HFFc6 (cell line): Measurements from ENCODE around the gene ARPC4. TPM values are rescaled to one million over a fixed set of nuclear protein-coding genes. Genes with fewer than 3 reads are reported as not detected.
"Not testable (repeated sequence)": the region's sequence is repeated elsewhere in the genome, so short reads cannot be mapped to it uniquely, and the experiment has no call there.

Source experiments
- DNase-seq: peaks from one replicate; pipeline ENCODE4 v3.0.0-alpha.2; 2018
- H3K27ac Mint-ChIP-seq: 2 replicates; pipeline ENCODE4 v1.8.0; 2020; ENCODE audit warnings: mild to moderate bottlenecking, mixed read lengths
- H3K27me3 Mint-ChIP-seq: 2 replicates; pipeline ENCODE4 v1.8.0; 2021; ENCODE audit warnings: mild to moderate bottlenecking, moderate library complexity, mixed read lengths; ENCODE audit not compliant: insufficient read depth
- H3K36me3 Mint-ChIP-seq: 2 replicates; pipeline ENCODE4 v1.8.0; 2021; ENCODE audit warnings: low read depth, mixed read lengths
- H3K4me1 Mint-ChIP-seq: 2 replicates; pipeline ENCODE4 v1.8.0; 2020; ENCODE audit warnings: low read depth, mixed read lengths
- H3K4me3 Mint-ChIP-seq: 2 replicates; pipeline ENCODE4 v1.8.0; 2020; ENCODE audit warnings: mild to moderate bottlenecking, moderate library complexity, mixed read lengths
- H3K9me3 Mint-ChIP-seq: 2 replicates; pipeline ENCODE4 v1.8.0; 2020; ENCODE audit warnings: mild to moderate bottlenecking, mixed read lengths
- CTCF ChIP-seq: fragments of 200-600 bp; sonication (generic); IDR thresholded peaks from 2 replicates; pipeline ENCODE4 v1.5.0; 2021; ENCODE audit warnings: antibody characterized with exemption, mild to moderate bottlenecking
- total RNA-seq, 6 experiments: library from RNA; stranded (reverse); fragmentation: NEBNext Ultra II Directional; extraction: Animal tissue kit (Norgen Biotek cat#: 25700); gene quantifications; 2 replicates in 1 of 6; 3 replicates in 5 of 6; pipeline ENCODE4 v1.2.3, GENCODE V29; 2021

The ARPC4 gene
- total RNA-seq, 6 experiments from 2014 or later: 252 to 303 (median 266) TPM

DNA sequence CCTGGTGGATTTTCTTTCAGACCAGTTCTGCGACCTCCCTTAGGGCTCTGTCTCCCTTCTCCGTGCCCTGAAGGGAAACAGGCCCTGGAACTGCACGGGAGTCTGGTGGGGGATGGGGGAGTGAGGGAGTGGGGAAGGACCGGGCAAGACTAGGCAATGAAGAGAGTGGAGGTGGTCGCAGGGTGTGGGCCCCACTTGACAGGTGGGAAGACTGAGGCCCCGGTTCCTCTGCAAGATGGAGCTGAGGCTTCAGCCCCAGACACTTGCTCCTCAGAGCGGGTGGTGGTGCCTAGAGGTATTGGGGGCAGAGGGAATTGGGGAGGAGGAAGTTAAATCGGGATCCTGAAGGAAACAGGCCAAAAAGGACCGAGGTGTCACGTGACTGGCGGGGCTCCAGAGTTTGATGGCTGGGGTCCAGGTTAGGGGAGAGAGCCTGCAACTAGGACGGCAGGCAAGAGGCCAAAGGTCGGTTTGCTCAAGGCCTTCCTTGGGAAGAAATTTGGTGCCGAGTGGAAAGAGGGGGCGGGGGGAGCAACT is 22.5 kb upstream of the ARPC4 start:
- no peak for DNase-seq
- peaks cover 6% of the 10 kb centered on the region; the same call in 1 of the 2 replicates for H3K36me3 Mint-ChIP-seq
- peak overlapping the region; percentile 87 for H3K4me3 Mint-ChIP-seq
- peaks cover 37% of the 10 kb centered on the region for H3K4me1 Mint-ChIP-seq
- no peak overlapping the region for H3K27ac Mint-ChIP-seq
- no peaks in the 10 kb centered on the region for H3K9me3 Mint-ChIP-seq
- TF ChIP-seq CTCF: no peak
- peaks cover 7% of the 10 kb centered on the region for H3K27me3 Mint-ChIP-seq

GRCh38 chr3:9771007-9771406 is 21.9 kb upstream of the ARPC4 start:
- H3K36me3 Mint-ChIP-seq, H3K9me3 Mint-ChIP-seq, DNase-seq, H3K27ac Mint-ChIP-seq, H3K27me3 Mint-ChIP-seq: not testable (repeated sequence)
- peak overlapping the region; percentile 87 for H3K4me3 Mint-ChIP-seq
- peaks cover 37% of the 10 kb centered on the region for H3K4me1 Mint-ChIP-seq

DNA sequence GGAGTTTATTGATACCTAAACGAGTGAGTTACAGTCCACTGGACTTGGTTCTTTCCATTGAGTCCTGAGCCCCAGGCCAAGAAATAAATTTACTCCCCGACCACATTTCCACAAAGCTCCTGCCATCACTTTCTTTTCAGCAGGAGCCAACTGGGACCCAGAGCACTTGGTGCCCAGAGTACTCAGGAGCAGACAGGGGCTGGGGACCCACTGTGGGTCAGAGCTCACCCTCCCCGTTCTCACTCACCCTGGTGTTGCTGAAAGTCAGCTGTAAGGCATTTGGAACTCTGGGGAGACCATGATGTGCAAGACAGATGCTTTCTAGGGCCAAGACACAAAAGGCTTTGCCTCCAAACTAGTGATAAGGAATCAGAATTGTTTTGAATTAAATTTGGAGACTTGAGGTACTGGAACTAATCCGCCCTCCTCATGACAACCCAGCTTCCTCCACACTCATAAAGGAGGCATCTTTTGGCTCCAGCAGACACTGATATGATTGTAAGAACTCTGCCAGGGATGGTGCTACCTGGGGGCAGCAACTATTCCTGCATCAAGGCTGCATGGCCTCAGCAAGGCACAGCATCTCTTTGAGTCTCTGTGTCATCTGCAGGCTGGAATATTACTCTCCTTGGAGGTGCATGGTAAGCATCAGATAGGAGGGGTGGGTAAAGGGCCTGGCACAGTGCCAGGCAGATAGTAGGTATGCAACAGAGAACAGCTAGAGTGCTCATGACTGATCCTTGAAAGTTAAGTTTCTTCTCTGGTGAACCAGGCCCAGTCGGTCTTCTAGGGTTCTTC is 15.8 kb upstream of the ARPC4 start:
- no peak overlapping the region for H3K27ac Mint-ChIP-seq
- no peak for DNase-seq
- no peaks in the 10 kb centered on the region for H3K9me3 Mint-ChIP-seq
- H3K36me3 Mint-ChIP-seq: no peaks in the 10 kb centered on the region
- peaks cover 2% of the 10 kb centered on the region for H3K27me3 Mint-ChIP-seq
- H3K4me3 Mint-ChIP-seq: no peak overlapping the region
- no peak for TF ChIP-seq CTCF
- peaks cover 28% of the 10 kb centered on the region for H3K4me1 Mint-ChIP-seq

- peaks cover 28% of the 10 kb centered on the region for H3K4me1 Mint-ChIP-seq
- no peak overlapping the region for H3K27ac Mint-ChIP-seq
Observed at GRCh38 chr3:9777694-9778021, 15.2 kb upstream of the ARPC4 start.

DNA sequence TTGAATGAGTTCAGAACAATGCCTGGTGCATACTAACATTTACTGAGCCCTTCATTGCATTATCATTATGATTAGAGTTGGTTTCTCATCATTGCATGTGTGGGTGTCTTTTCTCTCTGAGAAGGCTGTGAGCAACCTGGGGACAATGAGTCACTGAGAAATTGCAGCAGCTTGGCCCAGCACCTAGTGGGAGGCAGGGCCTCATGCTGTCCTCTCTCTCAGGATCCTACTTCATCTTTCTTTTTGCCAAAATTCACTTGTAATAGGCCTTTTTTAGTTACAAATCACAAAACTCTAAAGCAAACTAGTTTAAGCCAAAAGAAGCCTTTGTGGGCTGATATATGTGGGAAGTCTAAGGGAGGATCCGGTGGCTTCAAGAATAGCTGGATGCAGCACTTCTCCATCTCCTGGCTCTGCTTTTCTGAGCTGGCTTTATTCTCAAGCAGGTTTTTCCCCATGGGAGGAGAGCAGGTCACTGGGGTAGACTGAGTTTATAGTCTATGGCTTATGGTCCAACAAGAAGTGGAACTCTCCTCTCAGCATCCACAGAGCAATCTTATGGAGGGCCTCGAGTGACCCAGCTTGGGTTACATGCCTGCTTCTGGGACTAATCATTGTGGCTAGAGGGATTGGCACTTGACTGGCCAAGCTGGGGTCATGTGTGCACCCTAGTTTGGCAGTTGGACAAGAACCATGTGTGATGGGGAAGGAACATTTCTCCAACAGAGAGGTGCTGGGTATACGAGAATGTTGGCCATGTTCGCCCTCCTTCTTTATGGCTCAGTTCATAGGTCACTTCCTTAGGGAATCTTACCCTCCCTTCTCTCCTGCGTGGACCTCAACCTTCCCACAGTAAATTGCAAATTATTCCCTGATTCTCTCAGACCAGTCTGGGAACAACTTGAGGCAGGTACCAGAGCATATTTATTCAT is 14.5 kb upstream of the ARPC4 start:
- peak overlapping the region; percentile 71 for H3K27ac Mint-ChIP-seq

More at GRCh38 chr3:9777694-9778021, 15.2 kb upstream of the ARPC4 start:
- Mint-ChIP-seq H3K36me3 (no peaks in the 10 kb centered on the region), H3K9me3 (no peaks in the 10 kb centered on the region), H3K4me3 (no peak overlapping the region), H3K27me3 (peaks cover 1% of the 10 kb centered on the region)
- DNase-seq: no peak
- no peak for TF ChIP-seq CTCF

More for the DNA sequence above, 14.5 kb upstream of the ARPC4 start:
- Mint-ChIP-seq H3K27me3 (no peaks in the 10 kb centered on the region; the same call in none of the 2 replicates), H3K9me3 (no peaks in the 10 kb centered on the region), H3K4me1 (peaks cover 28% of the 10 kb centered on the region), H3K4me3 (no peak overlapping the region), H3K36me3 (no peaks in the 10 kb centered on the region)
- peak; percentile 65 for DNase-seq
- no peak for TF ChIP-seq CTCF
